Immature natural killer cell (primary cell): Measurements from ENCODE around the gene HLA-DMB. TPM values are rescaled to one million over a fixed set of nuclear protein-coding genes. Genes with fewer than 3 reads are reported as not detected.

ENCODE experiments used
- DNase-seq, 3 donors: peaks; one replicate each; pipeline ENCODE4 v3.0.0; 2022; ENCODE audit warnings: mixed read lengths in 1 of 3
- H3K27ac Mint-ChIP-seq, 6 donors: one replicate each; pipeline ENCODE4 v1.8.0; 2020; ENCODE audit warnings: mixed read lengths in 6 of 6, mild to moderate bottlenecking in 5 of 6, inconsistent platforms in 4 of 6, moderate library complexity in 3 of 6
- H3K27me3 Mint-ChIP-seq, 3 donors: one replicate each; pipeline ENCODE4 v1.8.0; 2020 to 2021; ENCODE audit warnings: low read depth in 3 of 3, mild to moderate bottlenecking in 3 of 3, mixed read lengths in 3 of 3, moderate library complexity in 3 of 3, inconsistent platforms in 1 of 3
- H3K36me3 Mint-ChIP-seq, 3 donors: one replicate each; pipeline ENCODE4 v1.8.0; 2020; ENCODE audit warnings: mixed read lengths in 3 of 3, inconsistent platforms in 2 of 3, mild to moderate bottlenecking in 2 of 3
- H3K4me1 Mint-ChIP-seq, 2 donors: one replicate each; pipeline ENCODE4 v1.8.0; 2020; ENCODE audit warnings: inconsistent platforms in 2 of 2, mild to moderate bottlenecking in 2 of 2, mixed read lengths in 2 of 2, moderate library complexity in 1 of 2
- H3K4me3 Mint-ChIP-seq, 5 donors: one replicate each; pipeline ENCODE4 v1.8.0; 2020; ENCODE audit warnings: mild to moderate bottlenecking in 5 of 5, mixed read lengths in 5 of 5, inconsistent platforms in 3 of 5, moderate library complexity in 3 of 5
- H3K9me3 Mint-ChIP-seq, 6 donors: one replicate each; pipeline ENCODE4 v1.8.0; 2020; ENCODE audit warnings: mild to moderate bottlenecking in 6 of 6, mixed read lengths in 6 of 6, inconsistent platforms in 4 of 6, moderate library complexity in 3 of 6
- polyA plus RNA-seq, 3 donors: library from polyadenylated mRNA; unstranded; fragments of 300-500 nt; fragmentation: Illumina TruSeq; gene quantifications; one replicate each; pipeline ENCODE4 v1.2.3, GENCODE V29; 2021

Gene HLA-DMB
- polyA plus RNA-seq, 3 donors from 2014 or later: 38.3 to 104 (median 89.1) TPM

- Mint-ChIP-seq H3K4me1 (peaks cover 53 to 57% of the 10 kb centered on the region in 2 donors), H3K9me3 (peaks cover 0 to 2% (median 0%) of the 10 kb centered on the region in 6 donors), H3K27ac (peak overlapping the region; percentile 94 to 100 (median 96)), H3K4me3 (peak overlapping the region; percentile 92 to 99 (median 94)), H3K36me3 (peaks cover 12 to 25% (median 21%) of the 10 kb centered on the region in 3 donors), H3K27me3 (peaks cover 46 to 60% (median 60%) of the 10 kb centered on the region in 3 donors)
- peak; percentile 47 to 52 (median 51) for DNase-seq
These were observed 28.2 kb upstream of the HLA-DMB start for GRCh38 chr6:32968867-32969684.

- H3K27me3 Mint-ChIP-seq: peaks cover 44 to 53% (median 53%) of the 10 kb centered on the region in 3 donors
- peaks cover 0 to 2% (median 0%) of the 10 kb centered on the region in 6 donors for H3K9me3 Mint-ChIP-seq
- peak within 1 kb of the TSS; percentile 95 to 100 (median 96) for H3K27ac Mint-ChIP-seq
- peaks cover 47 to 57% of the 10 kb centered on the region in 2 donors for H3K4me1 Mint-ChIP-seq
- peak; percentile 99 for DNase-seq
- H3K36me3 Mint-ChIP-seq: peaks cover 6 to 17% (median 14%) of the 10 kb centered on the region in 3 donors
- H3K4me3 Mint-ChIP-seq: peak within 1 kb of the TSS; percentile 92 to 99 (median 94)
These were observed 27.5 kb upstream of the HLA-DMB start, which contains the start of gene BRD2 for GRCh38 chr6:32968093-32968866. Gene BRD2, plus strand, starts transcription at chr6:32968594. Its CDS starts 4,305 bp downstream, at chr6:32972899.

GRCh38 chr6:32967151-32968091 lies 26.6 kb upstream of the HLA-DMB start:
- H3K4me3 Mint-ChIP-seq: peak overlapping the region; percentile 90 to 99 (median 94)
- H3K9me3 Mint-ChIP-seq: no peaks in the 10 kb centered on the region
- peak in 2 of 3 donors; percentile 41 to 44 for DNase-seq
- peak overlapping the region; percentile 90 to 100 (median 95) for H3K27ac Mint-ChIP-seq
- H3K36me3 Mint-ChIP-seq: peaks cover 0 to 8% (median 5%) of the 10 kb centered on the region in 3 donors
- H3K4me1 Mint-ChIP-seq: peaks cover 45 to 57% of the 10 kb centered on the region in 2 donors
- peaks cover 36 to 45% (median 44%) of the 10 kb centered on the region in 3 donors for H3K27me3 Mint-ChIP-seq

- H3K9me3 Mint-ChIP-seq: no peaks in the 10 kb centered on the region
- H3K4me1 Mint-ChIP-seq: peaks cover 36 to 72% of the 10 kb centered on the region in 2 donors
- H3K36me3 Mint-ChIP-seq: peaks cover 0 to 3% (median 0%) of the 10 kb centered on the region in 3 donors
- H3K4me3 Mint-ChIP-seq: no peak overlapping the region
- no peak for DNase-seq
- H3K27me3 Mint-ChIP-seq: peaks cover 12 to 21% (median 19%) of the 10 kb centered on the region in 3 donors
- H3K27ac Mint-ChIP-seq: peak overlapping the region in 4 of 6 donors; percentile 42 to 95 (median 86)
These were observed 23.9 kb upstream of the HLA-DMB start for GRCh38 chr6:32964776-32965175.

- peaks cover 32 to 72% of the 10 kb centered on the region in 2 donors for H3K4me1 Mint-ChIP-seq
- peak overlapping the region in 4 of 6 donors; percentile 5 to 65 (median 44) for H3K27ac Mint-ChIP-seq
- no peak for DNase-seq
- peaks cover 7 to 12% (median 11%) of the 10 kb centered on the region in 3 donors for H3K27me3 Mint-ChIP-seq
- peaks cover 0 to 3% (median 0%) of the 10 kb centered on the region in 3 donors for H3K36me3 Mint-ChIP-seq
- H3K4me3 Mint-ChIP-seq: no peak overlapping the region
- no peaks in the 10 kb centered on the region for H3K9me3 Mint-ChIP-seq
These were observed 23.0 kb upstream of the HLA-DMB start for GRCh38 chr6:32963866-32964265.

GRCh38 chr6:32962213-32962826 lies 21.5 kb upstream of the HLA-DMB start:
- H3K36me3 Mint-ChIP-seq: peaks cover 0 to 5% (median 3%) of the 10 kb centered on the region in 3 donors
- peak overlapping the region in 2 of 6 donors; percentile 58 to 60 for H3K27ac Mint-ChIP-seq
- peaks cover 26 to 65% of the 10 kb centered on the region in 2 donors for H3K4me1 Mint-ChIP-seq
- H3K4me3 Mint-ChIP-seq: no peak overlapping the region
- H3K9me3 Mint-ChIP-seq: no peaks in the 10 kb centered on the region
- H3K27me3 Mint-ChIP-seq: no peaks in the 10 kb centered on the region
- no peak for DNase-seq

- Mint-ChIP-seq H3K9me3 (no peaks in the 10 kb centered on the region), H3K4me1 (peaks cover 9 to 48% of the 10 kb centered on the region in 2 donors), H3K36me3 (peaks cover 0 to 5% (median 3%) of the 10 kb centered on the region in 3 donors), H3K27ac (no peak overlapping the region), H3K4me3 (no peak overlapping the region), H3K27me3 (no peaks in the 10 kb centered on the region)
- no peak for DNase-seq
These were observed 19.7 kb upstream of the HLA-DMB start for GRCh38 chr6:32960563-32960962.

GRCh38 chr6:32956176-32956575 lies 15.3 kb upstream of the HLA-DMB start:
- H3K9me3 Mint-ChIP-seq: no peaks in the 10 kb centered on the region
- no peak overlapping the region for H3K4me3 Mint-ChIP-seq
- peaks cover 0 to 2% (median 0%) of the 10 kb centered on the region in 3 donors for H3K27me3 Mint-ChIP-seq
- H3K4me1 Mint-ChIP-seq: peaks cover 19 to 42% of the 10 kb centered on the region in 2 donors
- peak overlapping the region in 1 of 6 donors; percentile 18 for H3K27ac Mint-ChIP-seq
- peaks cover 0 to 8% (median 5%) of the 10 kb centered on the region in 3 donors for H3K36me3 Mint-ChIP-seq
- no peak for DNase-seq

- DNase-seq: no peak
- Mint-ChIP-seq H3K27ac (peak overlapping the region in 1 of 6 donors; percentile 3), H3K4me3 (no peak overlapping the region), H3K27me3 (peaks cover 0 to 2% (median 0%) of the 10 kb centered on the region in 3 donors), H3K4me1 (peaks cover 19 to 41% of the 10 kb centered on the region in 2 donors), H3K36me3 (peaks cover 0 to 5% (median 5%) of the 10 kb centered on the region in 3 donors), H3K9me3 (no peaks in the 10 kb centered on the region)
These were observed 14.4 kb upstream of the HLA-DMB start for GRCh38 chr6:32954986-32955802.

- no peak overlapping the region for H3K4me3 Mint-ChIP-seq
- H3K27ac Mint-ChIP-seq: peak overlapping the region in 1 of 6 donors; percentile 20
- peaks cover 0 to 2% (median 0%) of the 10 kb centered on the region in 3 donors for H3K27me3 Mint-ChIP-seq
- H3K36me3 Mint-ChIP-seq: peaks cover 0 to 5% (median 5%) of the 10 kb centered on the region in 3 donors
- no peak for DNase-seq
- H3K4me1 Mint-ChIP-seq: peaks cover 25 to 38% of the 10 kb centered on the region in 2 donors
- no peaks in the 10 kb centered on the region for H3K9me3 Mint-ChIP-seq
These were observed 13.4 kb upstream of the HLA-DMB start for GRCh38 chr6:32954267-32954666.

GRCh38 chr6:32953775-32954174 lies 12.9 kb upstream of the HLA-DMB start:
- Mint-ChIP-seq H3K4me1 (peaks cover 25 to 38% of the 10 kb centered on the region in 2 donors), H3K36me3 (peaks cover 0 to 5% (median 5%) of the 10 kb centered on the region in 3 donors), H3K9me3 (no peaks in the 10 kb centered on the region), H3K27me3 (peaks cover 0 to 2% (median 0%) of the 10 kb centered on the region in 3 donors), H3K27ac (peak overlapping the region in 3 of 6 donors; percentile 54 to 87 (median 85)), H3K4me3 (peak overlapping the region in 1 of 5 donors; percentile 36)
- DNase-seq: no peak
